GM19372 (cell line): ENCODE data around the gene SVOPL.

Experiments used
- ATAC-seq: cut with Tn5 transposase; IDR thresholded peaks from one replicate; pipeline ENCODE4 v1.9.1; 2021; ENCODE audit warnings: mild to moderate bottlenecking, low read depth, moderate library complexity; ENCODE audit not compliant: unreplicated experiment

Gene SVOPL

DNA sequence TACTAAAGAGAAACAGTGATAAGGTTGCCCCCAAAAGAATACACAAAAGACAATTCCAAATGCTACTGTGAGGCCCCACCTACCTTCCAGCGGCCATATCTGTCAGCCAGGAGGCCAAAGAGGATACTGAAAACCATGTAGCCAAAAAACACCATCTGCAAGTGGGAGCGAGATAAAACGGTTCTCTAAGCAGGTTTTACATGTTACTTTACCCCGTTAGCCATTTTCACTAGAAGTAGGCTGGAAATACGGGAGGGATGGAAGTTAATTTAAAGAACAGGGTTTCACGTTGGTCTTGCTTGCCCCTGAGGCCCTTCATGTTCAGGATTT is 38.2 kb downstream of the SVOPL start:
- no peak for ATAC-seq

DNA sequence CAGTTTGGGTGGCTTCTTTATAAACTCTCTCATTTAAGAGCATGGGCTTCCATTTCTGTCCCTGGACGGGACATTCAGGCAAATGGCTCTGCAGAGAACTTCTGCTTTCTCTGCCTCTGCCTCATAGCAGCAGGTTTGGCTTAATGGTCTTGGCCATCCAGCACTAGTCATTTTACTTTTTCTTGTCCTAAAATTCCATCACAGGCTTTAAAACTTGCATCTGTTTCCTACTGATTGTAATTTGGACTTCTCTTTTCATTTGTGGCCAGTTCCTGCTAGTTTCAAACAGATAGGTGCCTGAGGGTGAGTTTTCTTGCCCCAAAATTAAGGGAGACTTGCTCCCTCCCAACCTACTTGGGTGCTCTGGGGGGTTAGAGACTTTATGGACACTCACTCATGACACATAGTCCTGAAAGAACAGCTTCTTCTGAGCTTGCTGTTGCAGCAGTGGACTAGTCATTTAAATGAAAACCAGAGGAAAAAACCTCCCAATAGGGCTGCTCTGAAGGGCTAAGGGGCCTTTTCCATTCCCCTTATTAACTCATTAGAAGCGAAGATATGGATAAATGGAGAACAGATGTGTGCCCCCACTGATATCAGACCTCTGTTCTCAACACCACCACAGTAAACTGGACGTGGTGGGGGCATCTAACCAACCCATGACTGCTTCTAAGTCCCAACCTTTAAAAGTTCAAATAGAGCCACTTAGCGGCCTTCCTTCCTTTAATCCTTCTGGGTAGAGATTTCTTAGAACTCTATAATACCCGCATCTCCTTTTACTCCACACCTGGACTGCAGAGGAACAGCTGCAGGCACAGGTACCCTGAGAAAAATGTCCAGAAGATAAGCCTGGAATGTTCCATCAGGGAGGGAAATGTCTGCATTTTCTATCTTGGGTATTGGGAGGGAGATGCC is 38.8 kb downstream of the SVOPL start:
- no peak for ATAC-seq

DNA sequence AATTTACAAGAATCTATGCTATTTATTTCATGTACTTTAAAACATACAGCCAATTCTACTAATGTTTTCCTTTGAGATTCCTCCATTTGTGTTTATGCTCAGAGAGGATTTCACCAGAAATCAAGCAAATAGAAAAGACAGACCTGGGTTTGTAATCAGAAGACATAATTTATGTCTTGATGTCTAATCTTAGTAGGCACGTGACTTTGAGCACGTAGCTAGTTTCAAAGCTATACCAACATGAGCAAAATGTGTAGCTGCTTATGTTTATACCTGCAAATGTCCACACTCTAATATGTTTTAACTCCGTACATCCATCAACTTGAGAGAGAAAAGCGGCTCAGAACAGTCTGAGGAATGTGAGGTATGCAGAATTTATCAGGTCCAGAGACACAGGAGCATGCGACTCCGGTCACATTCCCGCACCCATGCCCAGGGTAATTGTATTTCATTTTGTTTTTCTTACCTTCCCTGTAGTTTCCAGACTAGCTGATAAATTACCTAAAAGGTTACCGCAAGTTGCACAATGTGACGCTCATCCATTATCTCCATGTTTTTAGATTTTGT is 40.0 kb downstream of the SVOPL start:
- no peak for ATAC-seq

DNA sequence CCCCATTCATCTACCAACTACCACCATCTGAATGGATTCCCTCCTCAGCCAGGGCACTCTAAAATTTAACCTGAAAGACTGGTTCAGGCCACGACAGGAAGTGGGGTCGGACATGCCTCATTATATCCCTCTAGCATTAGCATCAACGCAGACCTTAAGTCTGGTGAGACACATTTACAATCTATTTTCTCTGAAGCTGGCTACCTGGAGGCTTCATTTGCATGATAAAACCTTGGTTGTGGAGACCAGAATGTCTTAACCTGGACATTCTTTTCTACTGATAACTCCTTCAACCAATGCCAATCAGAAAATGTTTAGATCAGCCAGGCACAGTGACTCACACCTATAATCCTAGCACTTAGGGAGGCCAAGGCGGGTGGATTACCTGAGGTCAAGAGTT is 42.3 kb downstream of the SVOPL start:
- ATAC-seq: no peak

DNA sequence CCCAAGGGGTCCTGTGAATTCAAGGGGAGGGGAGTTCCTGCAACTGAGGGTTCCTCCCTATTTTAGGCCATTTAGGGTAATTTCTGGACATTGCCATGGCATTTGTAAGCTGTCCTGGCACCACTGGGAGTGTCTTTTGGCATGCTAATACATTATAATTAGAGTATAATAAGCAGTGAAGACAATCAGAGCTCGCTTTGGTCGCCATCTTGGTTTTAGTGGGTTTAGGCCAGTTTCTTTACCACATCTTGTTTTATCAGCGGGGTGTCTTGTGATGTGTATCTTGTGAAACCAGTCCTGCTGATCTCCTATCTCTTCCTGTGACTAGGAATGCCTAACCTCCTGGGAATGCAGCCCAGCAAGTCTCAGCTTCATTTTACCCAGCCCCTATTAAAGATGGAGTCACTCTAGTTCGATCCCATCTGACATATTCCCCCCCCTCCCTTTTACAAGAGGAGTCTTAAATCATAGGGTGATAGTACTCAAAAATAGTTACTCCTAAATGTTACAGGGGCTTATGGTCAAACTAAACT is 43.2 kb downstream of the SVOPL start:
- no peak for ATAC-seq

DNA sequence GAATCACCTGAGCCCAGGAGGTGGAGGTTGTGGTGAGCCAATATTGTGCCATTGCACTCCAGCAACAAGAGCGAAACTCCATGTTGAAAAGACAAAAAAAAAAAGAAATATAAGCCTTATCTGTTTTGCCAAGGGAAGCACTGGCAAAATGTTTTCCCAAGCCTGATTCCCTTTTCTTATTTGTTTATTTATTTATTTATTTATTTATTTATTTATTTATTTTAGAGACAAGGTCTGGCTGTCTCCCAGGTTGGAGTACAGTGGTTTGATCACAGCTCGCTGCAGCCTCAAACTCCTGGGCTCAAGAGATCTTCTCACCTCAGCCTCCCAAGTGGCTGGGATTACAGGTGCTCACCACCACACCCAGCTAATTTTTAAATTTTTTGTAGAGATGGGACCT is 44.2 kb downstream of the SVOPL start:
- no peak for ATAC-seq

DNA sequence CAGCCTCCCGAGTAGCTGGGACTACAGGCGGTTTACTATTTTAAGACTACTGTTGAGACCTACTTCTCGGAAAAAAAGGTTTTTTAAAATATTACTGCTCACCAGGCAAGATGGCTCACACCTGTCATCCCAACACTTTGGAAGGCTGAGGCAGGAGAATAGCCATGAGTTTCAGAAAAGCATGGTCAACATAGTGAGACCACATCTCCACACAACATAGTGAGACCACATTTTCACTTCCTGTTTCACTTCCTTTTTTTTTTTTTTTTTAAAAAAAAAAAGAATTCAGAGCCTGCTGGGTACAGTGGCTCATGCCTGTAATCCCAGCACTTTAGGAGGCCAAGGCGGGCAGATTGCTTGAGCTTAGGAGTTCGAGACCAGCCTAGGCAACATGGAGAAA is 46.5 kb downstream of the SVOPL start:
- ATAC-seq: no peak

DNA sequence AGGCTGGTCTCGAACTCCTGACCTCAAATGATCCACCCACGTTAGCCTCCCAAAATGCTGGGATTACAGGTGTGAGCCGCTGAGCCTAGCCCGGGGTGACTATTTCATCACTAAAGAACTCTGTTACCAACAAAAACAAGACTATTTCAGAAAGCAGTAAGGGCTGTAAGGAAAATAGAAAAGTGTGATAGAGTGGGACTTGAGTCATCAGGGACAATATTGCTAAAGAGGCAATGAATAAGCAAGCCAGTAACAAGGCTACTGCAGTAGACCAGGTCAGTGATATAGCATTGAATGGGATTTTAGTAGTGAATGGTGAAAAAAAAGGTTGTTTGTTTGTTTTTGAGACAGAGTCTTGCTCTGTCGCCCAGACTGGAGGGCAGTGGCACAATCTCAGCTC is 51.7 kb downstream of the SVOPL start:
- no peak for ATAC-seq

DNA sequence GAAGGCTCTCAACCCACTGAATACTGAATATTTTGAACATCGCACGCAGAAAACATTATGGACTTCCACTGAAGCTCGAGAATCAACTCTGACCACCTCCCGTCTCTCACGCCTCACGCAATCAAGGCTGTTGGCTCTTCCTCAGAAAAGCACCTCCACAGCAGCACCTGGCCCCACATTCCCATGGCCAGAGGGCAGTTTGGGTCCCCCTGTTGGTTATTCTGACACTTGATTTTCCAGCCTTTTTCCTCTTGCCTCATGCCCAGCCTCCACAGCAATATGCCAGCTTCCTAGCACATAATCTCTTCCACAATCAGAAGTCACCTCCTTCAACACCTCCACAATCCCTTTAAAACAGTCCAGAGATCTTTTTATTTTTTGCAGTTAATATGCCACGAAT is 55.9 kb downstream of the SVOPL start:
- ATAC-seq: no peak

DNA sequence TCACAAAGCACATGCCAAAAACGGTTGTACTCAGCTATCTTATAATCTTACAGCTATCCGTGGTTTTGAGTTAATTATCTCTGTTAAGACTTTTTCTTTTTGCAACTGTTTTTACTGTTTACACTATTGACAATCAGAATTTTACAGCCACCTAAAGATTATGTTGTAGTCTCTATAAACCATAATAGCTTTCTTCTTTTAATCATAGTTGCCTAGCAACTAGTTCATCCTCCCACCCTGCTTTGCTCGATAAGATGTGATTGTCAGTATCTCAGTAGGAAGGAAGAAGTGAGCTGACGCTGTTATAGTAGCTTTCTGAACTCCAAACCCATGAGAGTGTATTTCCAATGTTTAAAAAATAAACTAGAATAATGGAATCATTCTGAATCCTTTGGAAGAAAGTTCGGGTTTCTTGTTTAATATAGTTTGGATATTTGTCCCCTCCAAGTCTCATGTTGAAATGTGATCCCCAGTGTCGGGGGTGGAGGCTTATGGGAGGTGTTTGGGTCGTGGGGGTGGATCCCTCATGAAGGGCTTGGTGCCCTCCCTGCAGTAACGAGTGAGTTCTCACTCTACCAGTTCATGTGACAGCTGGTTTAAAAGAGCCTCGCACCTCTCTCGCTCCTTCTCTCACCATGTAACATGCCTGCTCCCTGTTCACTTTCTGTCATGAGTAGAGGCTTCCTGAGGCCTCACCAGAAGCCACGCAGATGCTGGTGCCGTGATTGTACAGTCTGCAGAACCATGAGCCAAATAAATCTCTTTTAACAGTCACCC is 68.1 kb downstream of the SVOPL start:
- ATAC-seq: no peak

DNA sequence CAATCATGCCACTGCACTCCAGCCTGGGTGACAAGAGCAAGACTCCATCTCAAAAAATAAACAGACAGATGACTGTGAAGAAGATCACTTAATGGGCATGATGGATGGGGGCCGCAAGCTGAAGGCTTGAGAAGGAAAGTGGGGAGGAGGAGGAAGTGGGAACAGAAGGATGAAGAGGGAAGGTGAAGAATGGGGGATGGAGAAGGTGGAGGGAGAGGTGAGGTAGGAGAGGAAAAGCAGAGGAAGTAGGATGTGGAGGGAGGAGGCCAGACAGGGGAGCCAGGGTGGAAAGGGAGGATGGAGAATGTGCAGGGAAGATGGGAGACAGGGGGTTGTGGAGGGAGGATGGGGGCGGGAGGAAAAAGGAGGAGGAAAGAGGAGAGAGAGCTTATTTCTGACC is 68.8 kb downstream of the SVOPL start:
- ATAC-seq: no peak

DNA sequence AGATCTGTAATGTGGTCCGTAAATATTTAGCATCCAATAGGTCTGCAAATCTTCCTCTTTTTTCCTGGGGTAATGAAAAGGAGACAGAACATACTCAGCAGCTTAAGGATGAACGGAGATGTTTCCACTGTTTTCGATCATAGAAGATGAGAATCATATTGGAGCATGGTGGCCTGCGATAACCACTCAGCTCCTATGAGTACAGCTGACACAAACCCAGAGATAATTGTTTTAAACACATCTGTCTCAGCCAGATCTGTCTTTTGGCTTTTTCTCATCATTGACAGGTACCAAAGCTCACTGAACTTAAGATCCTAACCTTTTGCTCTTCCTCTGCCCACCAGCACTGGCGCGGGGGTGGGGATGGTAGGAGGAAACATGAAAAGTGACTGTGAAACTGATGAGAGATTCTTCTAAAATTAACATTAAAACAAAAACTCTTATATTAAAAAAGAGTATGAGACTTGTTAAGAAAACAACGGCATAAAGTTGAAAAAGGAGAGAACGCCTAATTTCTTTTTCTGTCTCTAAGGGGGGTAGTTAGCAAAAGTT is 71.0 kb downstream of the SVOPL start:
- no peak for ATAC-seq

DNA sequence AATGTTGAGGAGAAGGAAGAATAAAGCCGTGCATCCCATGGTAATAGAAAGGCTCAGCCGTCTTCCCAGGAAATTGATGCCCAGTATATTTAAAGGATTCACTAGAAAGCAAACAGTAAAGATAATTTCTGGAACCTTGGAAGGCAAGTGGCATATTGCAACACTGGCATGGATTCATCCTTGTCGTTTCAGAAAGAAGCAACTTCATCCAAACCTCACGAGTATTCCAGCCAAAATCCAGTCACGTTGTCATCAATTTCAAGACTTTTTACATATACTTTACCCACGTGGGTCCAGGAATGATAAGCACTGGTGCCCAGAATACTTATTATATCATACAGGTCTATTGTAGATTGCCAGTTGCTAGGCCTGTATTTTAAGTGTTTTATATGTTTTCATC is 73.8 kb downstream of the SVOPL start:
- ATAC-seq: no peak

DNA sequence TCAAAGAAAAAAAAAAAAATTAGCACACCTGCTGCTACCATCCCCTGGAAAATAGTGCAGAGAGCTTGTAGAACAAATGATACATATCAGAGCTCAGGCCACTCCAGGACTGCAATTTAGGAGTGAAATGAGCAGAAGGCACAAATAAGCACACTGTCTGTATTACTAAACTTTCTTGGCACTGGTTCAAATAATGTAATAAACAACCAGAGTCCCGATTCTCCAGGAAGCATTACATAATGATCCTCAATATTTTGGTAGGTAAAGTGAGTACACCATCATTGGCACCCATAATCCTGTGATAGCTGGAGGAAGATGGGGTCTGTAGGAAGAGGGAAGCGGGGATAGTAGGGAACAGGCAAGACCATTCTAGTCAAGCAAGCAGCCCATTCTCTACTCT is 74.3 kb downstream of the SVOPL start:
- ATAC-seq: no peak

DNA sequence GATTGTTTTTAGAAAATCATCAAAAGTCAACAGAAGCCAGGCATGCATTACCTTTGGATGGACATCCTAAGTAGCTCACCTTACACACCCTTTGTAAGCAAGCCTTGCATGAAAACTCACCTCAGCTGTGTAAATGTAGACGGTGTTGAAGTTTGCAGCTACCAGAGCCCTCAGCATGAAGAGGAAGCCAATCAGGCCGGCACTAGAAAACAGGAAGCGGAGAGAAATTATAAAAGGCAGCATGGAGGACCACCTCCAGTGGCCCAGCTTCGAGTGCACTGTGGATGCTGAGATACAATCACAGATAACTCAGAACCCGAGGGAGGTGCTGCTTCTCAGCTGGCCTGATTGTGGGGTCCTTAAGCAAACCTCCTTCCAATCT is 75.3 kb downstream of the SVOPL start:
- no peak for ATAC-seq

DNA sequence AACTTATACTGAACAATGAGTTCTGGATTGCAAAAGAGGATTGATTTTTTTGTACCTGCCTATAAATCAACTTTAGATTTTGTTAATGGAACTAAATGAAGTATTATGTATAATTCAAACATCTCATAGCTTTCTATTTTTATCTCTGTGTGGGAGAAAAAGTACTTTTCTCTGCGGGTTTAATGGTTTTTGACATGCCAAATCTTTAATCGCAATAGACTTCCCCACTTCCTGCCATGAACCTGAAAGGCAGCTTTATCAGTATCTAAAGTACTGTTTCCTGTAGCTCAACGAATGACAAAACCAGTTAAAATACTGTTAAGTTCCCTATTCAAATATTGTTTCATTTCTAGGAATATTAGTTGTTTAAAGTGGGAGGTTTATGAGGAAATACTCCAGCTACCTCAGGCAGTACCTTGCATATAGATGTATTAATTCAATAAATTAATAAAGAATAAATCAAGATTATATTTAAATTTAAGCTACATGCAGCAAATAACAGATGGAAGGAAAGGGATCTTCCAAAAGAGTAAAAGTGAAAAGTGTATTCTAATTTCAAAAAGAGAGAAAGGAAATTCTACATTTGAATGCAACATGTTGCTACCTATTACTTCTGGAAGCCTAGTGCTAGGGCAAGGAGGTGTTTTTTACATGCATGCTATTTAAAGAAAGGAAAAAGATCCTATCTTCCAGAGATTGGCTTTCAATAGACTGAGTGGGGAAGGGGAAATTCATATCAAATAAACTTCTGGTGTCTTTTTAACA is 75.9 kb downstream of the SVOPL start:
- no peak for ATAC-seq

DNA sequence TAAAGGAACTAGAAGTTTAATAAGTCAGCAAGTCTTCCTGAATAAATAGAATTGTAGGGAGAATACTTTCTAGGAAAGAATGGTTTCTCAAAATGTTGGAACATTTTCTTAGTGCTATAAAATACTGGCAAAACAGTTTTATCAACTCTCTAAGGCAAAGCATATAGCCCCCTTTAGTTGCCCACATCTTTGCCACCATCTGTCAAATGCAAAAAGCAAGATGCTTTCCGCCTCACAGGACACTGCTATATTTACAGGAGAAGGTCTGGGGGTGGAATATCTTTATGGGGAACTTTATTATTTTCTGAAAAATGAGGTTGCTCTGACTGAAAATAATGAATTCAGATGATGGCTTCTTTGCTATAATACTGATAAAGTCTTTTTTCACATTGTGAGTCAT is 78.3 kb downstream of the SVOPL start:
- ATAC-seq: no peak

DNA sequence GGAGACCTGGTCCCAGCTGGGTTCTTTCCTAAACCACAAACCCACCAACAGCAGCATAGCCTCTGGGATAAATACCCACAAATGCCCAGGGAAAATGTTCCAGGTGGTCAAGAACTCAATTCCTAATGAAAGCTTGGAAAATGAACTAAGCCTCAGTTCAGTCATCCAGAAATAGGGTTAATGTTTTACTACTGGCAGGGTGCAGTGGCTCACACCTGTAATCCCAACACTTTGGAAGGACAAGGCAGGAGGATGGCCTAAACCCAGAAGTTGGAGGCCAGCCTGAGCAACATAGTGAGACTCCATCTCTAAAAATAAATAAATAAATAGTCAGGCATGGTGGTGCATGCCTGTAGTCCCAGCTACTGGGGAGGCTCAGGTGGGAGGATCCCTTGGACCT is 82.2 kb downstream of the SVOPL start:
- no peak for ATAC-seq

DNA sequence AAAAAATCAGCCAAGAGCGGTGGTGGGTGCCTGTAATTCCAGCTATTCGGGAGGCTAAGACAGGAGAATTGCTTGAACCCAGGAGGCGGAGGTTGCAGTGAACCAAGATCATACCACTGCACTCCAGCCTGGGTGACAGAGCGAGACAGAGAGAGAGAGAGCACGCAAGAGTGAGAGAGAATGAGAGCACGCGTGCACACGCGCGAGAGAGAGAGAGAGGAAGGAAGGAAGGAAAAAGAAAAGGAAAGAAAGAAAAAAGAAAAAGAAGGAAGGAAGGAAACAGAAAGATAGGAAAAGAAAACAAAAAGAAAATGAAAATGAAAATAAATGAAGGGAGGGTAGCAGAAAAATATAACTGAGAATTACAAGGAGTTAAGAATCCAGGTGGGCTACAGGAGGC is 82.7 kb downstream of the SVOPL start:
- no peak for ATAC-seq

DNA sequence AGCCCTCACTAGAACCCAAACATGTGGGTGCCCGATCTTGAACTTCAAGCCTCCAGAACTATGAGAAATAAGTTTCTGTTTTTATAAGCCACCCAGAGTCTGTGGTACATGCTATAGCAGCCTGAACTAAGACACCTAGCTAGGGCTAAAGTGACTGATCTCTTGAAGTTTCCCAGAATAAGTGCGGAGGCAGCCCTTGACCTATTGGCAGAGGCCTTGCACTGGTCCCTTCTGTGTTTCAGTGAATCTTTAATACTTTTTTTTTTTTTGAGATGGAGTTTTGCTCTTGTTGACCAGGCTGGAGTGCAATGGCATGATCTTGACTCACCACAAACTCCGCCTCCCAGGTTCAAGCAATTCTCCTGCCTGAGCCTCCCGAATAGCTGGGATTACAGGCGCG is 85.1 kb downstream of the SVOPL start:
- ATAC-seq: no peak
